Tibial nerve (tissue), 3 donors: ENCODE measurements around the gene ATG7.

ENCODE experiments used
- POLR2A ChIP-seq, 2 donors: fragments of 450-650 bp; IDR thresholded peaks; one replicate each; pipeline ENCODE4 v1.6.1; 2017; ENCODE audit warnings: antibody characterized with exemption in 2 of 2, mild to moderate bottlenecking in 2 of 2, moderate library complexity in 2 of 2
- TF ChIP-seq, protein P1 (sequence below), 5 experiments: fragments of 200-600 bp in 3 of 5; fragments of 450-650 bp in 2 of 5; sonication (generic) in 3 of 5; IDR thresholded peaks; one replicate each; pipeline ENCODE4 v1.5.1; 2016 to 2019; ENCODE audit warnings: antibody characterized with exemption in 5 of 5, mild to moderate bottlenecking in 3 of 5, moderate library complexity in 2 of 5

DNA sequence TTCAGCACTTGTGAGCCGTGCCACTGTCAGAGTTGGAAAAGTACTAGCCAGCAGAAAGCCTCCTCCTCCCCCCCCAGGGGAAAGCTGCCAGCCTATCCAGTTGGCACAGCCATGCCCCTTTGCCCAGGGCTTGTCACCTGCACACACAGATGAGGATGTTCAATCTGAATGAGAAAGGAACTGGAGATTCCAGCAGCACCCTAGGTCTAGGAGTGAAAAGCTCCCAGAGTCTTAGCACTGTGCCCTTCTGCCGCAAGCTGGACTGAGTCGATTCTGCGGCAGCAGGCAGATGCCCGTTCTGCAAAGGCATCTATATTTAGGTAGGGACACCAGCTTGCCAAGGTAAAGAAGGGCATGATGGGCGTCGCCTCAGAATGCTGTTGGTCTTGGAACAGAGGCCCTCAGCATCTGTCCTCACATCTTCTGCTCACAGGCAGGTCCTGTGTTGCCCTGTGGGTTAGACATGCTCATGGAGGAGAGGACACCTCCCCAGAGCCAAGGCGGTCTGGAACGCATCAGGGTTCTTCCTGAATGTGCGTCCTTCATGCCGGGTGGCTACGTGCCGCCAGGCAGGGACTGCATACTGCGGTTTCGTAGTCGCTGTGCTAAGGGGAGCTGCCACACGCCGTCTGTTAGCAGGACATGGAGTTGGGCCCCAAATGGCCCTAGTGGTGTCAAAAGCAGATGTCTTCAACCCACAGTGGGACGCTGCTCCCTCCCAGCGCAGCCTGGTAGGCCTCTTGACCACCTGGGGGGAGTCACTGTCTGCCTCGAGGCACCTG lies 262.0 kb downstream of the ATG7 start:
- no peak for TF ChIP-seq POLR2A (IDR thresholded peaks at IDR 0.05)
- TF ChIP-seq, protein P1, sequence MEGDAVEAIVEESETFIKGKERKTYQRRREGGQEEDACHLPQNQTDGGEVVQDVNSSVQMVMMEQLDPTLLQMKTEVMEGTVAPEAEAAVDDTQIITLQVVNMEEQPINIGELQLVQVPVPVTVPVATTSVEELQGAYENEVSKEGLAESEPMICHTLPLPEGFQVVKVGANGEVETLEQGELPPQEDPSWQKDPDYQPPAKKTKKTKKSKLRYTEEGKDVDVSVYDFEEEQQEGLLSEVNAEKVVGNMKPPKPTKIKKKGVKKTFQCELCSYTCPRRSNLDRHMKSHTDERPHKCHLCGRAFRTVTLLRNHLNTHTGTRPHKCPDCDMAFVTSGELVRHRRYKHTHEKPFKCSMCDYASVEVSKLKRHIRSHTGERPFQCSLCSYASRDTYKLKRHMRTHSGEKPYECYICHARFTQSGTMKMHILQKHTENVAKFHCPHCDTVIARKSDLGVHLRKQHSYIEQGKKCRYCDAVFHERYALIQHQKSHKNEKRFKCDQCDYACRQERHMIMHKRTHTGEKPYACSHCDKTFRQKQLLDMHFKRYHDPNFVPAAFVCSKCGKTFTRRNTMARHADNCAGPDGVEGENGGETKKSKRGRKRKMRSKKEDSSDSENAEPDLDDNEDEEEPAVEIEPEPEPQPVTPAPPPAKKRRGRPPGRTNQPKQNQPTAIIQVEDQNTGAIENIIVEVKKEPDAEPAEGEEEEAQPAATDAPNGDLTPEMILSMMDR (IDR thresholded peaks at IDR 0.05): no peak
